ENCODE results near the gene SUCLG1. TPM values are rescaled to one million over a fixed set of nuclear protein-coding genes. Genes with fewer than 3 reads are reported as not detected.

Gene SUCLG1
- total and polyA plus RNA-seq, 10 of the 15 experiments (the other 5 are each of a cell fraction or from before 2014, with no cell fraction given), result 75.4 to 197 (median 93.6) TPM

- no peak for TF ChIP-seq BCLAF1 (IDR thresholded peaks at IDR 0.05)
- TF ChIP-seq SPI1 (IDR thresholded peaks at IDR 0.05; ENCODE audit: borderline replicate concordance, insufficient read depth, low read depth, low read length), result peak; percentile 26; the same call in 1 of the 2 replicates
- no peak for TF ChIP-seq MEF2A (IDR thresholded peaks at IDR 0.05; ENCODE audit: insufficient read depth, low read depth, low read length)
- no peak for TF ChIP-seq DPF2 (IDR thresholded peaks at IDR 0.05)
- TF ChIP-seq E2F8 (IDR thresholded peaks at IDR 0.05; ENCODE audit: low read depth, partially characterized antibody), result no peak
- TF ChIP-seq ASH2L (IDR thresholded peaks at IDR 0.05; ENCODE audit: borderline replicate concordance, low read depth), result no peak
- no peak for TF ChIP-seq TCF7 (IDR thresholded peaks at IDR 0.05; ENCODE audit: borderline replicate concordance)
- TF ChIP-seq KAT2A (conservative IDR thresholded peaks at IDR 0.05; ENCODE audit: control insufficient read depth, low read depth, low read length), result no peak
Observed at GRCh38 chr2:84442888-84443287, 16.2 kb downstream of the SUCLG1 start (continued).

All from GM12878 (cell line).